Subcutaneous abdominal adipose tissue (tissue), 5 donors: ENCODE measurements around the gene ZDHHC14.

Experiments
- H3K27ac ChIP-seq: one replicate; pipeline ENCODE4 v1.7.0; 2013; ENCODE audit warnings: low read depth, mild to moderate bottlenecking, inconsistent platforms, low read length, moderate library complexity
- H3K27me3 ChIP-seq, 5 donors: one replicate each; pipeline ENCODE4 v1.7.0; 2013; ENCODE audit warnings: low read length in 5 of 5, inconsistent platforms in 1 of 5; ENCODE audit not compliant: control insufficient read depth in 5 of 5, insufficient read depth in 4 of 5
- H3K36me3 ChIP-seq, 5 donors: one replicate each; pipeline ENCODE4 v1.7.0; 2013; ENCODE audit warnings: low read length in 5 of 5; ENCODE audit not compliant: control insufficient read depth in 5 of 5, insufficient read depth in 5 of 5
- H3K4me1 ChIP-seq, 5 donors: one replicate each; pipeline ENCODE4 v1.7.0; 2013; ENCODE audit warnings: low read length in 5 of 5, mild to moderate bottlenecking in 3 of 5, moderate library complexity in 1 of 5; ENCODE audit not compliant: control insufficient read depth in 5 of 5, insufficient read depth in 5 of 5
- H3K4me3 ChIP-seq, 5 donors: one replicate each; pipeline ENCODE4 v1.7.0; 2013; ENCODE audit warnings: low read length in 5 of 5, low read depth in 1 of 5
- H3K9ac ChIP-seq, 5 donors: one replicate each; pipeline ENCODE4 v1.7.0; 2013; ENCODE audit warnings: low read length in 5 of 5, mild to moderate bottlenecking in 4 of 5, moderate library complexity in 3 of 5
- H3K9me3 ChIP-seq, 5 donors: one replicate each; pipeline ENCODE4 v1.7.0; 2013; ENCODE audit warnings: low read length in 5 of 5; ENCODE audit not compliant: control insufficient read depth in 5 of 5
- donor health status: healthy.
- donor health status: healthy.
- donor health status: healthy.
- donor health status: healthy.
- donor health status: healthy.

Gene ZDHHC14

DNA sequence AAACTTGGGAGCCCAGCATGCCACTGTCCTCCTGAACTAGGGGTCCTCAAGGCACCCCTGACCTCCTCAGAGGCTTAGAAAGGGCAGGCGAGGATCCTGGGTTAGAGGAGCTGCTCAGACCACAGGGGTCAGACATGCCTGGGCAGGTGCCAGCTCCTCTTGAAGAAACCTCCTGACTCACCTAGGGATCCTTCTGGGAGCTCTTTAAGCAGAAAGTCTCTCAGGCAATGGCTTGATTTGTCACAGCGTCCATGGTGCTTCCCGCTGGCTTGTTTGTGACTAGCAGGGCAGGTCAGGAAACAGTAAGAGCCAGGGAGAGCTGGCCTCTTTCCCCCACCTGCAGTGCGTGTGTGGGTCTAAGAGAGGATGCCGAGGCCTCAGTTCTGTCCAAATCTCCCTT lies 267.6 kb downstream of the ZDHHC14 start:
- no peak overlapping the region for H3K4me3 ChIP-seq
- H3K27ac ChIP-seq: no peak overlapping the region
- no peak overlapping the region for H3K9ac ChIP-seq
- H3K27me3 ChIP-seq: no peaks in the 10 kb centered on the region
- no peaks in the 10 kb centered on the region for H3K9me3 ChIP-seq
- H3K36me3 ChIP-seq: peaks cover 0 to 18% (median 4%) of the 10 kb centered on the region in 5 donors
- peaks cover 5 to 33% (median 11%) of the 10 kb centered on the region in 5 donors for H3K4me1 ChIP-seq

DNA sequence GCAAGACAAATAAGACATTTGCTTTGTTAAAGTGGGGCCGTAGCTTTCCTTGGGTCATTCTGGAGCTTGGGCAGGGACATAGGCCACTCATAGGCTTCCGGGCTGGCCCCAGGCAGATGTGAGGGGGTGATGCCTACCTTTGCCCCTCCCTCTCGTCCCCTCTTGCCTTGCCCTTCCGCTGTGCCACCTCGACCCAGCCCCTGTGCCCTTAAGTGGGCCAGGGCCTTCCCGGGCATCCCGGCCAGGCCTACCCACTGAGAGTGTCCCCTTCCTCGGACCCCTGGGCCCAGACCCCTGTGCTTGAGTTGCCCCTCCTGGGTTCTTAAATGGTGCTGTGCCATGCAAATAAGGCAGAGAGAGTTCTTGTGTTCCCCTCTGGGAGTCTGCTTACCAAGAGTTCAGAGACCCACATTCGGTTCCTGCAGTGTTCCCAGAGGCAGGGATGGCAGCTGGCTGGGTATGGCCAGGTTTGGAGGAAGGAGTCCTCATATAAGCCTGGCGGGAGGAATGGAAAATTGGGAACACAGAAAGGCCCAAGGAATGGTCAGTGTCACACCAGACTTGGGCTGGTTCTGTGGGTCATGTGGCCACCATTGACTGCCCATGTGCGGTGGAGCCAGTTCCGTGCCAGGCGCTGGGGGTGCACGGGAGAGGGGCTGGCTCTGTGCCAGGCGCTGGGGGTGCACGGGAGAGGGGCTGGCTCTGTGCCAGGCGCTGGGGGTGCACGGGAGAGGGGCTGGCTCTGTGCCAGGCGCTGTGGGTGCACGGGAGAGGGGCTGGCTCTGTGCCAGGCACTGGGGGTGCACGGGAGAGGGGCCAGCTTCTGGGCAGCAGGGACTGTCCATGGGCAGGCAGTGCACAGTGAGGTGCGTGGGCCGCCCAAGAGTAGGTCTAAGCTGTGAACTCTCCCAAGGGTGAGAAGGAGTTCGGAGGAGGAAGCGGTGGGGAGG lies 268.6 kb downstream of the ZDHHC14 start:
- peak overlapping the region in 2 of 5 donors; percentile 22 to 26 for H3K4me3 ChIP-seq

GRCh38 chr6:157650261-157650640 lies 269.3 kb downstream of the ZDHHC14 start:
- Histone ChIP-seq H3K27me3 (no peaks in the 10 kb centered on the region), H3K27ac (no peak overlapping the region), H3K9me3 (no peaks in the 10 kb centered on the region), H3K9ac (no peak overlapping the region), H3K4me3 (peak overlapping the region in 2 of 5 donors; percentile 22 to 26), H3K4me1 (peaks cover 5 to 28% (median 11%) of the 10 kb centered on the region in 5 donors), H3K36me3 (peaks cover 0 to 27% (median 12%) of the 10 kb centered on the region in 5 donors)

More for the DNA sequence above, 268.6 kb downstream of the ZDHHC14 start:
- H3K27me3 ChIP-seq: no peaks in the 10 kb centered on the region
- H3K4me1 ChIP-seq: peaks cover 5 to 33% (median 11%) of the 10 kb centered on the region in 5 donors
- no peak overlapping the region for H3K9ac ChIP-seq
- H3K9me3 ChIP-seq: no peaks in the 10 kb centered on the region
- H3K27ac ChIP-seq: no peak overlapping the region
- H3K36me3 ChIP-seq: peaks cover 0 to 25% (median 12%) of the 10 kb centered on the region in 5 donors

- peaks cover 0 to 33% (median 12%) of the 10 kb centered on the region in 5 donors for H3K36me3 ChIP-seq
- H3K9me3 ChIP-seq: no peaks in the 10 kb centered on the region
- no peak overlapping the region for H3K4me3 ChIP-seq
- H3K9ac ChIP-seq: no peak overlapping the region
- H3K4me1 ChIP-seq: peaks cover 2 to 23% (median 11%) of the 10 kb centered on the region in 5 donors
- no peaks in the 10 kb centered on the region for H3K27me3 ChIP-seq
- no peak overlapping the region for H3K27ac ChIP-seq
These were observed 269.8 kb downstream of the ZDHHC14 start for GRCh38 chr6:157650801-157651200.

DNA sequence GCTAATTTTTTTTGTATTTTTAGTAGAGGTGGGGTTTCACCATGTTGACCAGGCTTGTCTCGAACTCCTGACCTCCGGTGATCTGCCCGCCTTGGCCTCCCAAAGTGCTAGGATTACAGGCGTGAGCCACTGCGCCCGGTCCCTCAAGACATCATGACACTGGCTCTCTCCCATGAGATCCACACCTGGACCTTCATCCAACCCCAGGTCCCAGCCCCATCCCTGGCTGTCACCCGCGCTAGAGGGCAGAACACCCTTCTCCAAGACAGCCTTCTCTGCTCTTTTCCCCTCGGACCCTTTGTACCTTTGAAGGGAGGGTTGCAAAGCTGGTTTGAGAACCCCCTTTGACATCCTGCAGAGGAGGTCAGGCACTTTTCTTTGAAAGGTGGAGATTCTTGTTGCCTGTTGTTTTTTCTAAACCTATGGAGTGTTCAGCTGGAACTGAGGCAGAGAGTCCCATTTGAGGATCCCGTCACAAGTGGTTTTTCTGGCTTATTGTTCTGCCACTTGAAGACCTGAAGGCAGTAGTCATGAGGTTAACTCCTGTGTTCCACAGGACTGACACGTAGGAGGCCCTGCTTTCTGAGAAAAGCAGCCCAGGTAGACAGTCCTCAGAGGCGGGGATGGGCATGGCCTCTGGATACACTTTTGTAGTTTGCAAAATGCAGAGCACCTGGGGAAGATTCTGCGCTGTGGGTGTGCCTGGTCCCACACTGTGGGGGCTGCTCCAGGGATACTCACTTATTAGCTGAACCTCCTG lies 270.9 kb downstream of the ZDHHC14 start:
- no peaks in the 10 kb centered on the region for H3K27me3 ChIP-seq
- H3K9ac ChIP-seq: no peak overlapping the region
- H3K27ac ChIP-seq: no peak overlapping the region
- H3K4me3 ChIP-seq: no peak overlapping the region
- H3K36me3 ChIP-seq: peaks cover 0 to 40% (median 12%) of the 10 kb centered on the region in 5 donors
- H3K9me3 ChIP-seq: no peaks in the 10 kb centered on the region
- H3K4me1 ChIP-seq: peaks cover 0 to 23% (median 11%) of the 10 kb centered on the region in 5 donors

DNA sequence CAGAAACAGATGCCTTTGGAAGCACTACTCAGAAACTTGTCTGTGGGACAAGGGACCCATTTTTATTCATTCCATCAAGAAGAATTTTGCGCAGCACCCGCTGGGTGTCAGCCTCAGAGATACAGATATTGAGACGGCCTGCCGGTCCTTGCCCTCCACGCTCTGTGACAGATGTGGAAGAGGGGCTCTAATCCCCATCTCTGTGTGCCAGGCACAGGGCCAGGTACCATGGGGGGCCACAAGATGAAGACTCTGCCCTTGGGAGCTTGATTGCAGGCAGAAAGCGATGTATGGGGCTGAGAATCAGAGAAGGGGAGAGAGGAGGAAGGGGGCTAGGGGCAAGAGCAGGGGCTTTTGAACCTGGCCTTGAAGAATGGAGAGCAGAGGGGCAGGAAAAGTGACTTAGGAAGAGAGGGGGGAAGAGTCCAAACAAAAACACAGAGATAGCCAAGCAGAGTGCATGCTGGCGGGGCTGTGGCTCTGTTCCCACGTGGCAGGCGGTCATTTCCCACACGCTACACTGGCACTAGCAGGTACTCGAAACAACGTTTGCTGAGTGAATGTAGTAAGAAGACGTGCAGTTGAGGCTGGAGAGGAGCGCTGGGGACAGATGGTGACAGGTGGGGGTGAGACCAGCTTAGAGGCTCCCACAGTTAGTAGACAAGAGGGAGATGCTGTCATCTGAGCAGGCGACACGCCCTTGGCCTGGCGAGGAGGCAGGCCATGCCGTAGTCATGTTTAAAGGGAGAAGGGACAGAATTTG lies 271.8 kb downstream of the ZDHHC14 start:
- peaks cover 0 to 17% (median 11%) of the 10 kb centered on the region in 5 donors for H3K4me1 ChIP-seq
- H3K4me3 ChIP-seq: no peak overlapping the region
- no peaks in the 10 kb centered on the region for H3K9me3 ChIP-seq
- no peak overlapping the region for H3K9ac ChIP-seq
- H3K27me3 ChIP-seq: no peaks in the 10 kb centered on the region
- H3K36me3 ChIP-seq: peaks cover 0 to 38% (median 14%) of the 10 kb centered on the region in 5 donors
- H3K27ac ChIP-seq: no peak overlapping the region

DNA sequence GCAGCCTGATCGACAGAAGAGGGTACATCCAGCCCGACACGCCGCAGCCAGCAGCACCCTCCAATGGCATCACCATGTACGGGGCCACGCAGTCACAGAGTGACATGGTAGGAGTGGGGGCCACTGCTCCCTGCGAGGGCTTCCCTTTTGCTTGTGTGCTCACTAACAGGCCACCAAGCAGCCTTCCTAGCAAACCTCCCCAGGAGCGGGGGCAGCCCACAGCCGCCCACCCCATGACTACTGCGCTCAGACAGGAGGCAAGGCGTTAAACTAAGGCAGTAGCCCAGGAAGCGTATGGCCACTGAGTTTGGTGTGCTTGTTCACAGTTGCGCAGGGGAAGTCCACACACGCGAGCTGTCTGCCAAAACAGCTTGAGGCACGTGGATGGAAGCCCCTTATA lies 272.5 kb downstream of the ZDHHC14 start:
- peaks cover 0 to 38% (median 14%) of the 10 kb centered on the region in 5 donors for H3K36me3 ChIP-seq
- no peak overlapping the region for H3K27ac ChIP-seq
- no peak overlapping the region for H3K4me3 ChIP-seq
- no peaks in the 10 kb centered on the region for H3K9me3 ChIP-seq
- no peaks in the 10 kb centered on the region for H3K27me3 ChIP-seq
- peaks cover 0 to 13% (median 11%) of the 10 kb centered on the region in 5 donors for H3K4me1 ChIP-seq
- H3K9ac ChIP-seq: no peak overlapping the region

DNA sequence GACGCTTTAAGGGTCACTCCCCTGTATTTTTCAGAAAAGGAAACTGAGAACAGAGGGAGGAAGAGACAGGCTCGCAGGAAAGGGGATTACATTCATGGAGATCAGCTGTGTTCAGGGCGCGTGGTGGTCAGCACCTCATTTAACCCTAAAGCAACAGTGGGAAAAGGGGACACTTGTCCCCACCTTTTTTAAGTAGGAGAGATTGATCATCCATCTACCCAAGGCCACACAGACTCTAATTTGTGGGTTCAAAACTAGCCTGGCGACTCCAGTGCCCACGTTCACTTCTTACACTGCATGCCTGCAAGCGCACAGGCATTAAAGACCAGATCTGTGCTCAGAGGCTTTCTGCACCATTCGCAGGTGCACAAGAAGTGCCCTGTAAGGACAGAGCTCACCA lies 274.1 kb downstream of the ZDHHC14 start:
- H3K4me1 ChIP-seq: peaks cover 0 to 14% (median 4%) of the 10 kb centered on the region in 5 donors
- H3K36me3 ChIP-seq: peaks cover 0 to 38% (median 14%) of the 10 kb centered on the region in 5 donors
- H3K9me3 ChIP-seq: no peaks in the 10 kb centered on the region

DNA sequence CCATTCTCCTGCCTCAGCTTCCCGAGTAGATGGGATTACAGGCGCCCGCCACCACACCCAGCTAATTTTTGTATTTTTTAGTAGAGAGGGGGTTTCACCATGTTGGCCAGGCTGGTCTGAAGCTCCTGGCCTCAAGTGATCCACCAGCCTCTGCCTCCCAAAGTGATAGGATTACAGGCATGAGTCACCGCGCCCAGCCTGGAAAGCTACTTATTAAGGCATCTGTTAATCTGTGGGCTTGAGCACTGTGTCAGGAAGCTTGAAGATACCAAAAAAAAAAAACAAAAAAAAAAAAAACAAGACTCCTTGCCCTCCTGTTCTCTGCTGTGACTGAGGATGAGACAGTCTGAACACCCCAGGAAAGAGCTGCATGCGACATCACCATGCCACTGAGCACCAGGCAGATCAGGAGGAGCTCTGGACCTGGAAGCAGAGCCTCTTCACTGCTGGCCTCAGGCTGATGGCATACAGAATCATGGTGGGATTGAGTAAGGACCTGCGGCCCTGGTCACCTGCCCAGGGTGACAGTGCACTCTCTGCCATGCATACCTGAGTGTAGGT lies 275.5 kb downstream of the ZDHHC14 start:
- H3K9me3 ChIP-seq: no peaks in the 10 kb centered on the region
- H3K36me3 ChIP-seq: peaks cover 0 to 38% (median 14%) of the 10 kb centered on the region in 5 donors
- H3K4me1 ChIP-seq: peaks cover 0 to 9% (median 0%) of the 10 kb centered on the region in 5 donors
- no peak overlapping the region for H3K4me3 ChIP-seq
- H3K27me3 ChIP-seq: no peaks in the 10 kb centered on the region
- H3K9ac ChIP-seq: no peak overlapping the region
- H3K27ac ChIP-seq: no peak overlapping the region

More for the DNA sequence above, 274.1 kb downstream of the ZDHHC14 start:
- H3K4me3 ChIP-seq: no peak overlapping the region
- no peaks in the 10 kb centered on the region for H3K27me3 ChIP-seq
- H3K27ac ChIP-seq: no peak overlapping the region
- H3K9ac ChIP-seq: no peak overlapping the region
